DMS153 treated with DMSO at 0.1 percent for 48 hours (cell line): ENCODE measurements around the gene RASL10B.
"Not testable (repeated sequence)": the region's sequence is repeated elsewhere in the genome, so short reads cannot be mapped to it uniquely, and the experiment has no call there.

Source experiments
- DNase-seq: peaks from one replicate; lab custom pipeline; 2025; ENCODE audit not compliant: unreplicated experiment; lab: John Stamatoyannopoulos, UW

RASL10B gene

GRCh38 chr17:35731239-35731916 is at the start of gene RASL10B:
Gene RASL10B, plus strand, starts transcription at chr17:35731639. Its CDS starts 3,546 bp downstream, at chr17:35735185.
- DNase-seq = no peak

- no peak for DNase-seq
Measured at GRCh38 chr17:35683591-35683990, 47.8 kb upstream of the RASL10B start.

- no peak for DNase-seq
Measured at GRCh38 chr17:35684055-35684802, 47.2 kb upstream of the RASL10B start.

GRCh38 chr17:35692512-35693210 is 38.8 kb upstream of the RASL10B start:
- DNase-seq = no peak

- DNase-seq = no peak
Measured at GRCh38 chr17:35693662-35694061, 37.8 kb upstream of the RASL10B start.

- no peak for DNase-seq
Measured at GRCh38 chr17:35694906-35695305, 36.5 kb upstream of the RASL10B start.

- no peak for DNase-seq
Measured at GRCh38 chr17:35695613-35696012, 35.8 kb upstream of the RASL10B start.

GRCh38 chr17:35698800-35699199 is 32.6 kb upstream of the RASL10B start:
- DNase-seq = no peak

- DNase-seq = no peak
Measured at GRCh38 chr17:35700150-35700549, 31.3 kb upstream of the RASL10B start.

- no peak for DNase-seq
Measured at GRCh38 chr17:35701491-35701890, 29.9 kb upstream of the RASL10B start.

GRCh38 chr17:35703308-35703707 is 28.1 kb upstream of the RASL10B start:
- not testable (repeated sequence) for DNase-seq

GRCh38 chr17:35705230-35705629 is 26.2 kb upstream of the RASL10B start:
- no peak for DNase-seq

- peak; percentile 16 for DNase-seq
Measured at GRCh38 chr17:35705705-35706104, 25.7 kb upstream of the RASL10B start.

- no peak for DNase-seq
Measured at GRCh38 chr17:35708149-35708548, 23.3 kb upstream of the RASL10B start.

GRCh38 chr17:35708951-35709350 is 22.5 kb upstream of the RASL10B start:
- peak; percentile 15 for DNase-seq

GRCh38 chr17:35709874-35710273 is 21.6 kb upstream of the RASL10B start:
- DNase-seq = no peak

- DNase-seq = no peak
Measured at GRCh38 chr17:35710950-35711349, 20.5 kb upstream of the RASL10B start.

GRCh38 chr17:35713069-35713728 is 18.2 kb upstream of the RASL10B start:
- DNase-seq = no peak

- DNase-seq = no peak
Measured at GRCh38 chr17:35714988-35715387, 16.5 kb upstream of the RASL10B start.

- no peak for DNase-seq
Measured at GRCh38 chr17:35715416-35715815, 16.0 kb upstream of the RASL10B start.

- no peak for DNase-seq
Measured at GRCh38 chr17:35716173-35716572, 15.3 kb upstream of the RASL10B start.
